GM12874 (cell line): Measurements from ENCODE around the gene USP22.

Experiments used
- TF ChIP-seq, protein P1 (sequence below): IDR thresholded peaks from 2 replicates; pipeline ENCODE4 v1.5.1; 2011; ENCODE audit warnings: low read depth, mild to moderate bottlenecking, control low read depth, low read length, moderate library complexity; ENCODE audit not compliant: insufficient read depth

USP22 gene

DNA sequence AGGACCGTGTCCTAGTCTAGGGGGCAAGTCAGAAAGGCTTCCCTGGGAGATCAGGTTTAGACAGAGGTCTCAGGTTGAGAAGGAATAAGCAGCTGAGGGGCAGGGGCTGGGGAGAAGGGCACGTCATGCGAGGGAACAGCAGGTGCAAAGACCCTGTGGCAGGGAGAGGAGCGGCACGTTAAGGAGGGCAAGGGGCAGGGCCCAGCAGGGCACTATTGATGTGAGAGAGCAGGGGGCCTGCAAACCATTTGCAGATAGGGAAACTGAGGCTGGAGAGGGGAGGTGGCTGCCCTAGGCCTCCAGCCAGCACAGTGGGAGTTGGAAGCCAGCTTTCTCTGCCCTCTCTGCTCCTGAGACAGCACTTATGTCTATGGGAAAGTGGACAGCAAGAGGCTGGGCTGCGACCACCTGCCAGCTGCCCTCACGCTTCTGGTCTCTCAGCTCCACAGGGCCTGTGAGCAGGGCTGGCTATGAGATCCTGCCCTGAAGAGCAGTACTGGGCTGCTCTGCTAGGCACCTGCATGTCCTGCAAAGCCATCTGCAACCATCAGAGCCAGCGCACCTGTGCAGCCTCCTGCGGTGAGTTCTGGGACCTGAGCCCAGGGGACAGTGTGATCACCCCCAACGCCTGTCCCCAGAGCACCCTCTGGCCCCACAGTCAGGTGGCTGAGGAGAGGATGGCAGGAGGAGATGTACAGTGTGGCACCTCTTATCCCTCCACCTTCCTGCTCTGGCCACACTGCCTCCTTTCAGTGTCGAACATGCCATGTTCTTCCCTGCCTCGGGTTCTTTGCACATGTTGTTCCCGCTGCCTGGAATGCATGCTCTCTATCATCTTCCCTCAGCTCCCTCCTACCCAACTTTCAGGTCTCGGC lies 61.5 kb downstream of the USP22 start:
- TF ChIP-seq, protein P1, sequence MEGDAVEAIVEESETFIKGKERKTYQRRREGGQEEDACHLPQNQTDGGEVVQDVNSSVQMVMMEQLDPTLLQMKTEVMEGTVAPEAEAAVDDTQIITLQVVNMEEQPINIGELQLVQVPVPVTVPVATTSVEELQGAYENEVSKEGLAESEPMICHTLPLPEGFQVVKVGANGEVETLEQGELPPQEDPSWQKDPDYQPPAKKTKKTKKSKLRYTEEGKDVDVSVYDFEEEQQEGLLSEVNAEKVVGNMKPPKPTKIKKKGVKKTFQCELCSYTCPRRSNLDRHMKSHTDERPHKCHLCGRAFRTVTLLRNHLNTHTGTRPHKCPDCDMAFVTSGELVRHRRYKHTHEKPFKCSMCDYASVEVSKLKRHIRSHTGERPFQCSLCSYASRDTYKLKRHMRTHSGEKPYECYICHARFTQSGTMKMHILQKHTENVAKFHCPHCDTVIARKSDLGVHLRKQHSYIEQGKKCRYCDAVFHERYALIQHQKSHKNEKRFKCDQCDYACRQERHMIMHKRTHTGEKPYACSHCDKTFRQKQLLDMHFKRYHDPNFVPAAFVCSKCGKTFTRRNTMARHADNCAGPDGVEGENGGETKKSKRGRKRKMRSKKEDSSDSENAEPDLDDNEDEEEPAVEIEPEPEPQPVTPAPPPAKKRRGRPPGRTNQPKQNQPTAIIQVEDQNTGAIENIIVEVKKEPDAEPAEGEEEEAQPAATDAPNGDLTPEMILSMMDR: no peak

GRCh38 chr17:20979792-20980083 lies 63.1 kb downstream of the USP22 start:
- TF ChIP-seq, protein P1: no peak

- TF ChIP-seq, protein P1: no peak
These were observed 67.2 kb downstream of the USP22 start for GRCh38 chr17:20975566-20975965.

DNA sequence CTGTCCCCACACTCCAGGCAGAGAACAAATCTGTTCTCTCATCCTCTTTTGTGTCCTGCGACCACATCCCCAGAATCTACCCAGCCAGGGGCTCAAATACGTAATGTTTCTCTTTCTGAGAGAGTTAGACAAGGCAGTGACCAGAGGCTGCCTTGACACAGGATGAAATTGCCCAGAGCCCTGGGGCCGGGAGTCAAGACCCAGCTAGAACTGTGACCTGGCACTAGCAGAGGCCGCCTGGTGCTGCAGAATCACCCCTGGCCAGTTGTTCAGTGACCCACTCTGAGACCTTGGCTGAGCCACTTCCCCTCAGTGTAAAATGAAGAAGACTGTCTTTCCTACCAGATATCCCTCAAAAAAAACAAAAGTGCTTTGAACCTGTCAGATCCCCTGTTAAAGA lies 72.5 kb downstream of the USP22 start:
- TF ChIP-seq, protein P1: no peak

DNA sequence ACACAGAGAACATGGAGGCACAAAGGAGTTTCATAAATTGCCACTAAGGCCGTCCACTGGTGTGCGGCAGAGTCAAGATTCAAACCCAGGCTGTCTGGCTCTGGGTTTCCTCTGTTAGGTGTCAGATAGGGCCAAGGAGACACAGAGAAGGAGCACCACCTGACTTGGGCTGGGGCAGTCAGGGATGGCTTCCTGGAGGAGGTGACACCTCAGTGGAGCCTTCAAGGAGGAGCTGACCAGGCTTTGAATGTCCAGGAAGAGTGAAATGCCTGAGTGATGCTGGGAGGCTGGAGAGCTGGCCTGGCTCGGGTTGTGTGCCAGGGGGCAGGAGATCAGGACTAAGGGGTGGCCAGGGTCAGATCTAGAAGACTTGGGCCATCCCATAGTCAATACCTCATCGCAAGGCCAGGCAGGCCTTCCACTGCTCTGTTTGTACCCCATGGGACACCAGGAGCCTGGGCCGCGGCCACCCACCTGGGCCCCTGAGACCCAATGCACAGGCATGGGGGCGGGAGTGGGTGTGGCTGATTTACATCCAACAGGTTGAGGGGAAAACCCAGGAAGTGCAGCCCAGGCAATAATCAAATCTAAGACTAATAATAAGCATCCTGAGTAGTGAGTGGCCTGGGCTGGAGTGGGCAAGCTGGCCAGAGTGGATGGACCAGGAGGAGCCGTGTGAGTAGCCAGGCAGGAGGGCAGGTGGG lies 73.7 kb downstream of the USP22 start:
- TF ChIP-seq, protein P1: no peak

DNA sequence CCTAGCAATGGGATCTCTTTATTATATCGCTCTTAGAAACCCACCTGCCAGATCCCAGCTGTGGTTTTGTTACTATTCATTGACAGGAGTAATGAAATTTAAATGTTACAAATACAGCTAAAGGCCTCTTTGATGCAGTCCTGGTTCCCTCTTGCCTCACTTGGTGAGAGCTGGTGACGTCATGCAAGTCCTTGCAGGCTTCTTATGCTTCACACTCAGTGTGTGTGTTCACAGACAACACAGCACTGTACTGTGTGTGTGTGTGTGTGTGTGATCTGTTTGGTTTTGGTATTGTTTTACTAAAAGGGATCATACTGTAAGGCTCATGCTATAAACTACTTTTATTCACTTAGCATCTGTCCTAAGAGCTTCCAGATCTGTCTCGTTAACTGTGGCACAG lies 75.0 kb downstream of the USP22 start:
- TF ChIP-seq, protein P1: no peak

GRCh38 chr17:20966870-20967269 lies 75.9 kb downstream of the USP22 start:
- TF ChIP-seq, protein P1: no peak
